ENCODE data around the gene GALK1. TPM values are rescaled to one million over a fixed set of nuclear protein-coding genes. Genes with fewer than 3 reads are reported as not detected.

Gene GALK1
- total and polyA plus RNA-seq, 9 of the 15 experiments (the other 6 are each of a cell fraction or from before 2014, with no cell fraction given), result 0.45 to 51.6 (median 17.4) TPM

DNA sequence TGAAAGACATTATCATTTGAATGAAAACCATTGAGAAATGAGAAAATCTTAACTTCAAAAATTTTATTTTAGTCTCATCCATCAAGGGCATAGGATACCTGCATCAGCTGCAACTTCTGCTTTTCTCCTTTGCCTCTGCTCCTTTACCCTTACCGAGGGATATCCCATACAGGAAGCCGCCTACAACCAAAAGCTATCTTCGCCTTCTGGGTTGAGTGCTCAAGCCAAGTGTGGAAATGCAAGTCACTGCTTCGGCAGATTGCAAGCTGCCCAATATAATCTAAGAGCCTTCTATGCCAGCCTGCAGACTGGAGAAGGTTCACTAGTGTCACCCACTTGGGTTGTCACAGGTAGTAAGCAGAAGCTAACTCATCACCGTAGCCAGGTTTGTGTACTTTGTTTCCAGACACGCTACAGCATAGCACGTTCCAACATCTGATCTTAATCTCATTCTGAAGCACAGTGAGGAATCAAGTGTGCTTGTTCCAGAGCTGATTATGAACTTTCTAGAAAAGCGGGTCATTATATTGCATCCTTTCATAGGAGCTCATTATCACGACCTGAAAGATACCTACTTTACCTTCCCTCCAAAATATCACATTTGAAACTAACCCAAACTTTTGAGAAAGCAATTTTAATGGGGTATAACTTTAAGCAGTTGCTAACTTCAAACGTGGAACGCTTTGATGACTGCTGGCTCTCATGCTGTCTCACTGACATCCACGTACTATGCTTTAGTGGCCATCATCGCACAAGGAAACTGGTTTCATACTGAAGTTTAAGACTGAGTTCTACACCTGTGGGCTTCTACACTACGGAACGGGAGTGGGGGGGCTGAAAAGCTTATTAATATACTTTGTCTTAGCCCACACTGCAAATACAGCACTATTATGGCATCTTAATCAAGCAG lies 11.6 kb upstream of the GALK1 start (continued):
- TF ChIP-seq CHD7 (IDR thresholded peaks at IDR 0.05; ENCODE audit: low read depth, low read length) (peak; percentile 81), IRF9 (tag; IDR thresholded peaks at IDR 0.05) (no peak), ZNF121 (CRISPR knock-in tag; conservative IDR thresholded peaks at IDR 0.05) (no peak), PURB (CRISPR knock-in tag; IDR thresholded peaks at IDR 0.05; ENCODE audit: low read depth) (no peak), HDAC3 (IDR thresholded peaks at IDR 0.05; ENCODE audit: borderline replicate concordance, partially characterized antibody) (peak; percentile 10), ZFPM2 (CRISPR knock-in tag; IDR thresholded peaks at IDR 0.05) (peak; percentile 83), NR1H2 (CRISPR knock-in tag; IDR thresholded peaks at IDR 0.05) (no peak)
- TF ChIP-seq, protein P1, sequence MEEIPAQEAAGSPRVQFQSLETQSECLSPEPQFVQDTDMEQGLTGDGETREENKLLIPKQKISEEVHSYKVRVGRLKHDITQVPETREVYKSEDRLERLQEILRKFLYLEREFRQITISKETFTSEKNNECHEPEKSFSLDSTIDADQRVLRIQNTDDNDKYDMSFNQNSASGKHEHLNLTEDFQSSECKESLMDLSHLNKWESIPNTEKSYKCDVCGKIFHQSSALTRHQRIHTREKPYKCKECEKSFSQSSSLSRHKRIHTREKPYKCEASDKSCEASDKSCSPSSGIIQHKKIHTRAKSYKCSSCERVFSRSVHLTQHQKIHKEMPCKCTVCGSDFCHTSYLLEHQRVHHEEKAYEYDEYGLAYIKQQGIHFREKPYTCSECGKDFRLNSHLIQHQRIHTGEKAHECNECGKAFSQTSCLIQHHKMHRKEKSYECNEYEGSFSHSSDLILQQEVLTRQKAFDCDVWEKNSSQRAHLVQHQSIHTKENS (CRISPR knock-in tag; IDR thresholded peaks at IDR 0.05), result no peak; the same call in 1 of the 2 replicates
- TF ChIP-seq, protein P2, sequence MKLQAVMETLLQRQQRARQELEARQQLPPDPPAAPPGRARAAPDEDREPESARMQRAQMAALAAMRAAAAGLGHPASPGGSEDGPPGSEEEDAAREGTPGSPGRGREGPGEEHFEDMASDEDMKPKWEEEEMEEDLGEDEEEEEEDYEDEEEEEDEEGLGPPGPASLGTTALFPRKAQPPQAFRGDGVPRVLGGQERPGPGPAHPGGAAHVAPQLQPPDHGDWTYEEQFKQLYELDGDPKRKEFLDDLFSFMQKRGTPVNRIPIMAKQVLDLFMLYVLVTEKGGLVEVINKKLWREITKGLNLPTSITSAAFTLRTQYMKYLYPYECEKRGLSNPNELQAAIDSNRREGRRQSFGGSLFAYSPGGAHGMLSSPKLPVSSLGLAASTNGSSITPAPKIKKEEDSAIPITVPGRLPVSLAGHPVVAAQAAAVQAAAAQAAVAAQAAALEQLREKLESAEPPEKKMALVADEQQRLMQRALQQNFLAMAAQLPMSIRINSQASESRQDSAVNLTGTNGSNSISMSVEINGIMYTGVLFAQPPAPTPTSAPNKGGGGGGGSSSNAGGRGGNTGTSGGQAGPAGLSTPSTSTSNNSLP (IDR thresholded peaks at IDR 0.05; ENCODE audit: borderline replicate concordance, low read depth, low read length), result no peak

All from K562 (cell line).